ENCODE results near the gene SNAP23.

- TF ChIP-seq CTCF (IDR thresholded peaks at IDR 0.05) (no peak), EZH2 (IDR thresholded peaks at IDR 0.05; ENCODE audit: borderline replicate concordance, insufficient read depth, low read depth, low read length, poor library complexity, severe bottlenecking) (no peak)
Measured at GRCh38 chr15:42576040-42576594, 80.7 kb downstream of the SNAP23 start.

All from B cell (primary cell).